Activated T-helper 9 cell treated with anti-CD3 and anti-CD28 coated beads, Interleukin-2, amount 50 U/mL, for 16 hours (primary cell): ENCODE results near the gene MT1B.
"Not testable (repeated sequence)": the region's sequence is repeated elsewhere in the genome, so short reads cannot be mapped to it uniquely, and the experiment has no call there.

ENCODE experiments used
- DNase-seq: peaks from one replicate; pipeline ENCODE4 v3.0.0-alpha.2; 2020; ENCODE audit warnings: low read depth

Gene MT1B

DNA sequence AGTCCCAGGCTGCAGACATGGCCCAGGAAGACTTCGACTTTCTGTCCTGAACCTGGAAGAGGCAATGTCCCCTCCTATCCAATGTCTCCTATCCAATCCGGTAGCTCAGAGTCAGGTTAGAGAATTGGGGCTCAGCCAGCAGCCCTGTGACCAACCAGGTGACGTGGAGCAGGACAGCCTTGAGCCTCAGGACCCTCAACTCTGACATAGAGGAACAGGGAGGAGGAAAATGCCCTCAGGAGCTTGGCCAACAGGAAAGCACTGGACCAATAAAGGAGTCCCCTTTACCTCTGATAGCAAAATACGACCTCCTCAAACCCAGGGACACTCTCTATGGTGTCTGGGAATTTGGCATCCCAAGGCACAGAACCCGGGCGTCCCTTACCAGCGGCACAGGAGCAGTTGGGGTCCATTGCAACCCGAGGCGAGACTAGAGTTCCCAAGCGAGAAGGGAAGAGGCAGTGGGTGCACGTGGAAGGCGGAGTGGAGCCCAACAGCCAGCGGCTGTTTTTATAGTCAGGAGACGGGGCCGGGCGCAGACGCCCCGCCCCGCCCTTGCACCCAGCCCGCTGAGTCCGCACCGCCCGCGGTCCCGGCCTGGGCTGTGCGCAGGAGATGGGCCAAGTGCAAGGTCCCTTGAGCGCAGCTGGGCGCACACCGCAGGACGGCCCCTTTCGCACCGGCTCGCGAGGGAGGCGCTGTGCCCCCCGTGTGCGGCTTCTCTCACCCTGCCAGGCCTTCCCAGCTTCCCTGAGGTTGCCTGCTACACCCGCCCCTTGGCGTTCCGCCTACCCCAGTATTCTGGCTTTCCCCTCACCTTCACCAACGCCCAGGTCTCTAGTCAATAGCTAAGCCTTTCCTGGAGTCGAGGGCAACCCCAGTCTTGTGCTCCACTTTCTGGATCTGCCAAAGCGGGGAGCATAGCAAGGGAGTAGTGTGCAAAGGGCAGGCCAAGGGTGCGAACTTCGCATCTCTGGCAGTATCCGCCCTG lies 16.2 kb downstream of the MT1B start, which contains the start of gene MT1G:
Gene MT1G, minus strand, starts transcription at position 485 of the 991 bp plus-strand sequence. Its CDS starts 72 bp downstream, at position 413.
- DNase-seq, result no peak

DNA sequence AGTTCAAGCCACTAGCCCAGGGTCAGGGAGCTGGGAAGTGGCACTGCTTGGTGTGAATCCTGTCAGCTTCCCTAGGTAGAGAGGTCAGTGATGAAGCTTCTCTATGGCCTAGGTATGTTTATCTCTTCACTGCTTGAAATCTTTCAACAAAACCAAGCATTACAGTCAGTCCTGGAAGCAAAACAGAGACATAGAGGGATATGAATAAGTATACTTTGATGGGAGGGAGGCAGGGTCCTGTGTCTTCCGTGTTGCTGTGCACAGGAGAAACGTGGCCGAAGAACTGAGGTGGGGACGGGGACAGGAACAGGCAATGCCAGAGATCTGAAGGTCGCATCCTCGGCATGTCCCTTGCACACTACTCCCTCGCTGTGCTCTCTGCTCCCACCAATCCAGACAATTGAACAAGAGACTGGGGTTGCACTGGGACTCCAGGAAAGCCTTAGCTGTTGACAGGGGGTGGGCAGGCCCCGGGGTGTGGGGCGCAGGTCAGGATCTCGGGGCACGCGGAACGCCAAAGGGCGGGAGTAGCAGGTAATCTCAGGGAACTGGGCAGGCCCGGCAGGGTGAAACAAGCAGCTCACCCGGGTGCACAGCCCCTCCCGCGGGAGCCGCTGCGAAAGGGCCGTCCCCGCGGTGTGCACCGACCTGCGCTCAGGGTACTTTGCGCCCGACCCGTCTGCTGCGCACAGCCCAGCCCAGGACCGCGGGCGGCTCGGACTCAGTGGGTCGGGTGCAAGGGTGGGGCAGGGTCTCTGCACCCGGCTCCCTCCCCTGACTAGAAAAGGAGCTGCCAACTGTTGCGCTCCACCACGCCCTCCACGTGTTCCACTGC lies 17.5 kb downstream of the MT1B start, which contains the start of gene MT1H:
Gene MT1H, plus strand, starts transcription at position 810 of the 835 bp plus-strand sequence. CDS start 71 bp downstream, outside the sequence.
- no peak for DNase-seq

DNA sequence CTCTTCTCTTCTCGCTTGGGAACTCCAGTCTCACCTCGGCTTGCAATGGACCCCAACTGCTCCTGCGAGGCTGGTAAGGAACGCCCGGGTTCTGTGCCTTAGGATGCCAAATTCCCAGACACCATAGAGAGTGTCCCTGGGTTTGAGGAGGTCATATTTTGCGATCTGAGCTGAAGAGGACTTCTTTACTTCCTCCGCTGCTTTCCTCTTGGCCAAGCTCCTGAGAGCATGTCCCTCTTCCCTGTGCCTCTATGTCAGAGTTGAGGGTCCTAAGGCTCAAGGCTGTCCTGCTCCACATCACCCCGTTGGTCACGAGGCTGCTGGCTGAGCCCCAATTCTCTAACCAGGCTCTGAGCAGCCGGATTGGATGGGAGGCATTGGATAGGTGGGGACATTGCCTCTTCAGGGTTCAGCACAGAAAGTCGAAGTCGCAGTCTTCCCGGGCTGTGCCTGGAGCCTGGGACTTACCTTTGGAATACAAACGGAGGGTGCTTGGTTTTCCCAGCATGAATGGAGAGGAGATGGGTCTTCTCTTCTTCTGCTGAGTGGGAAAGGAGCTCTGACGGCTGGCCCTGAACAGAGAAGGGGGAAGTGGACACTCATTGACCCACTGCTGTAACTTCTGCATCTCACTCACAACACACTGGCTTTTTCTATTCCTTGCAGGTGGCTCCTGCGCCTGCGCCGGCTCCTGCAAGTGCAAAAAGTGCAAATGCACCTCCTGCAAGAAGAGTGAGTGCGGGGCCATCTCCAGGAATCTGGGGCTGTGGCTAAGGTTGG lies 18.3 kb downstream of the MT1B start:
- no peak for DNase-seq

DNA sequence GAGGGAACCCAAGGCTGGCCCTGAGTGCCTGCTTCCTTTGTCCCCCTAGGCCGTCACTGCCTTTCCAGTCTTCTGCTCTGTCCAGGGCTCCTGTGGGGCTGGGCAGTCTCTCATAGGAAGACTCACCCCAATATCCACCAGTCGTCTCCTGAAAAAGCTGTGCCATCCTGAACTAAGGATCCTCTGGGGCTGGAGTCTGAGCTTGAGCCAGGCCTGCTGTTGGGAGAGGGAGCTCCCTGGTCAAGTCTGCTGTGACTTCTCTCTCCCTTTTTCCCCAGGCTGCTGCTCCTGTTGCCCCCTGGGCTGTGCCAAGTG lies 18.9 kb downstream of the MT1B start:
- DNase-seq, result no peak

DNA sequence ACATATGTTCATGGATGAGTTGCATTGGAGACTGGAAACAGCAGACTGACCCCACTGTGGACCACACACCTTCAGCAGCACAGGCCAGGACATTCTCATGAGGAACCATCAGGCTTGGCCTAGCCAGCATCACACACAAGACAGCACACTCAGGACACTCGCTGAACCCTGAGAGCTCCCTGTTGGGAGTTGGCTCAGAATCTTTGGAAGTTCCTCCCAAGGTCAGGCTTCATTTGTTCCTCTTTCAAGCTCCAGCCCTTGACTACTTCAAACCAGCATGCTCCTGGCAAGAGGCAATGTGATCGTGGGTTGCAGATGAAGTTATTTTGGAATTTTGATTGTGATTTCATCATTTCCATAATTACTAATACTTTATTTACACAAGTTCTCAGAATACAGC lies 20.0 kb downstream of the MT1B start:
- DNase-seq, result not testable (repeated sequence)

DNA sequence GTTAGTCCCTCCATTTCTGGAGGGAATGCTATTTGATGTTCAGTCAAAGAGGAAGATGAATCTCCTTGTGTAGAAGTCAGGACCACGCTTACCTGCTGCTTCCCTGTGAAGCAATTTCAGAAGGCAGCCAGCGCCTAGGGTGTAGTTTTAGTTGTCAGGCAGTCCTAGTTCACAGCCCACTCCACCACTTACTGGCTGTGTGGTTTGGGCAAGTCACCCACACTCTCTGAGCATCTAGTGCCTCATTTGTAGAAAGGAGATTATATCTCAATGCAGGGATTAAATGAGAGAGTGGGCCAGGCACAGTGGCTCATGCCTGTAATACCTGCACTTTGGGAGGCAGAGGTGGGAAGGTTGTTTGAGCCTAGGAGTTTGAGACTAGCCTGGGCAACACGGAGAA lies 20.5 kb downstream of the MT1B start:
- not testable (repeated sequence) for DNase-seq

DNA sequence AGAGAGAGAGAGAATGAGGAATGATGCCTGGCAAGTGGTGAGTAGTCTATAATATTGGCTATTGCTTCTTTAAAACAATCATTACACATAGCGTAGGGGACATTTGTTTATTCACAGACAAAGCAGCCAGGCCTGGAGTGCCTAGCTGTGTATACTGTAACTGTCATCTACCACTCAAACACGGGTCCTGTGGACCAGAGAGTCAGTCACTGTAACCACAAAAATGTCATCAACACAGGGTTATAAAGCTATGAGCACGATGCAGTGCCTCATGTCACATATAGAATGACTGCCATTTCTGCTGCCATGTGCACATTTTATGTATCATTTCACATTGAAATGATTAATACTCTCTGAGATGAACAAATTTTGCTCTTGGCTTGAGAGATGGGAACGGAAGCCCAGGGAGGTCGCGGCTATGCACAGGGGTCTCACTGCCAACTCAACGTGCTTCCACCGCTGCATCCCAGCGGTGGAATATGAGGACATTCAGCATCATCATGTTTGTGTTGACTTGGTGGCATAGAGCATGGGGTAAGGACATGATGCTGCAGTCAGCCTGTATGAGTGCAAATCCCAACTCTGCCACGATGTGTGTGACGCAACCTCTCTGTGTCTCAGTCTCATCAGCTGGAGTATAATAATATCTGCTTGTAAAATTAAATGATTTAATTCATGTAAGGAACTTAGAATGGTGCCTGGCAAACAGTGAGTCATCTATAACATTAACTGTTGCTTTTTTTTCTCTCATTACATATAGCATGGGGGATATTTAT lies 21.3 kb downstream of the MT1B start:
- no peak for DNase-seq

DNA sequence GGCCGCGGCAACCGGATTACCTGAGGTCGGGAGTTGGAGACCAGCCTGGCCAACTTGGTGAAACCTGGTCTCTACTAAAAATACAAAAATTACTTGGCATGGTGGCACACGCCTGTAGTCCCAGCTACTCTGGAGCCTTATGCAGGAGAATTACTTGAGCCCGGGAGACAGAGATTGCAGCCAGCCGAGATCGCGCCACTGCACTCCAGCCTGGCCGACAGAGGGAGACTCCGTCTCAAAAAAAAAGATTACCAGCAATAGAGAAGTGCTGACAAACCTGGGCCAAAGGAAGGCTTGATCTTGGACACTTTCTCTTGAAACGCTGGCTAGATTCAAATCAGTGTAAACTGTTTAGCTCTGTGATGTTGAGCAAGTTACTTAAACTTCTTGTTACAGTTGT lies 22.2 kb downstream of the MT1B start:
- no peak for DNase-seq

DNA sequence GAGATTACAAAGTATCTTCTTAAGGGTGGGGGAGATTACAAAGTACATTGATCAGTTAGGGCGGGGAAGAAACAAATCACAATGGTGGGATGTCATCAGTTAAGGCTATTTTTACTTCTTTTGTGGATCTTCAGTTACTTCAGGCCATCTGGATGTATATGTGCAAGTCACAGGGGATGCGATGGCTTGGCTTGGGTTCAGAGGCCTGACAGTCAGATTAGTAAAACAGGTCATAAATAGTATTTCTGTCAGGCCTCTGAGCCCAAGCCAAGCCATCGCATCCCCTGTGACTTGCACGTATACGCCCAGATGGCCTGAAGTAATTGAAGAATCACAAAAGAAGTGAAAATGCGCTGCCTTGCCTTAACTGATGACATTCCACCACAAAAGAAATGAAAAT lies 22.9 kb downstream of the MT1B start:
- DNase-seq, result not testable (repeated sequence)

DNA sequence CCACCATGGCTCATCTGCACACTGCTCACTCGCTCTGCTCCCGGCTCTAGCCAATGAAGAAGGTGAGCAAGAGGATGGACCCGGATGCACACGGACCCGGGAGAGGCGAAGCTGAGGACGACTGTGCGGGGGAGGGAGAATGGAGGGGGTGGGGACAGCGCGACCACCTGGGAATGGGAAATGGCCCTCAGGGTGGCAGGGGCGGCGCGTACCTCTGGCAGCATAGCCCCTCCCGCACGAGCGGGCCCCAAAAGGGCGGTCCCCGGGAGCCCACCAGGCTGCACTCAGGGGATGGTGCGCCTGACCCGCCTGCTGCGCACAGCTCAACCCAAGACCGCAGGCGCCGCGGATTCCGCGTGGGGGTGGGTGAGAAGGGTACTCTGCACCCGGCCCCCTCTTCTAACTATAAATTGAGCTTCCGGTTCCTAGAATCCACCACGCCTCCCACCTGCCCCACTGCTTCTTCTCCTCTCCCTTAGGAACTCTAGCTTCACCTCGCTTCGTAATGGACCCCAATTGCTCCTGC lies 24.1 kb downstream of the MT1B start:
- DNase-seq, result peak; percentile 37

DNA sequence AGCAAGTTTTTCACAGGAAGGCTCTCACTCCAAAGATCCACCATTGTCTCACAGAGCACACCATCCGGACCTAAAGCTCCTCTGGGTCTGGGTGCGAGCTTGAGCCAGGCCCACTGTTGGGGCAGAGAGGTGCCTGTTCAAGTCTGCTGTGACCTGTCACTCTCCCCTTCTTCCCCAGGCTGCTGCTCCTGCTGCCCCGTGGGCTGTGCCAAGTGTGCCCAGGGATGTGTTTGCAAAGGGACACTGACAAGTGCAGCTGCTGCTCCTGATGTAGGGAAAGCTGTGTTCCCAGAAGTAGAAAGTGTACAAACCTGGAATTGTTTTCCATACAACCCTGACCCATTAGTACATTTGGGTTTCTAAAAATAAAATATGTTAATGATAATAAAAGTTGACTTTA lies 25.8 kb downstream of the MT1B start:
- DNase-seq, result no peak

DNA sequence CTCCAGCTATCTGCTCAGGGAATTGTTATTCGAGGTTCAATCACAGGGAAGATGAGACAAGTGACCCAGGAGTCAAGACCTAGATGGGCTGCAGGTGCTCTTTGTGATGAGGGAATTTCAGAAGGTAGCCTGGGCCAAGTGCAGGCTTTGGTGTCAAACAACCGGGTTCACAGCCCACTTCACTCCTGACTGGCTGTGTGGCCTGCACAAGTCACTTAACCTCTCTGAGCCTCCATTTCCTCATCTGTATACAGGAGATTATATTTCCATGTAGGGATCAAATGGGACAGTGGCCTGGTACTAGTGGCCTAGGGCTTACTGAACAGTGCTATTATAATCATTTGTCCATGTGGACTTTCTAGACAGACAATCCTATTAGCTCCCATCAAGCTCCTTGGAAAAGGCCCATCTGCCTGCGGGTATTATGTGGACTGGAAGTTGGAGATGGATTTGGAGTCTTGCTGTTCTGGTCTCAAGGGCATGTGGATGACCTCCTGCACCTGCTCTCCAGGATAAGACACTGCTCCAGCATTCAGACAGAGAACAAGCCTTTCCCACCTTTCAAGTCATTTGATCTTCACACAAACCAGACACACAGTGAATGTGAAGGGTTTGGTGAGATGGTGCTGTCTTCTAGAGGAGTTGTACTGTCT lies 27.5 kb downstream of the MT1B start:
- no peak for DNase-seq

DNA sequence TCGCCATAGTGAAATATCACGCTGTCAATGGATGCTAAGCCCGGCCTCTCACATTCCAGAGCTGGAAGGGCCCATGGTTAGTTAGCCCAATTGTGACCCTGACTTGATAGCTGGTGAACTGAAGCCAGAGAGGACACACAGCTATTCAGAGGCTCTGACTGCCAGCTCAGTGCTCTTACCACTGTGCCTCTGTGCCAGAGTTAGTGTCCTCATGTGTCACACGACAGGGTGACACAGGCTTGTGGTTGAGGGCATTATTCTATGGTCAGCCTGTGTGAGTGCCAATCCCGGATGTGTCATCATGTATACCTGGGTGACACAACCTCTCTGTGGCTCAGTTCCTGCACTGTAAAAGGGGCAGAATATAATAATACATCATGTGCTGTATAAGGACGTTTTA lies 28.1 kb downstream of the MT1B start:
- DNase-seq, result no peak

DNA sequence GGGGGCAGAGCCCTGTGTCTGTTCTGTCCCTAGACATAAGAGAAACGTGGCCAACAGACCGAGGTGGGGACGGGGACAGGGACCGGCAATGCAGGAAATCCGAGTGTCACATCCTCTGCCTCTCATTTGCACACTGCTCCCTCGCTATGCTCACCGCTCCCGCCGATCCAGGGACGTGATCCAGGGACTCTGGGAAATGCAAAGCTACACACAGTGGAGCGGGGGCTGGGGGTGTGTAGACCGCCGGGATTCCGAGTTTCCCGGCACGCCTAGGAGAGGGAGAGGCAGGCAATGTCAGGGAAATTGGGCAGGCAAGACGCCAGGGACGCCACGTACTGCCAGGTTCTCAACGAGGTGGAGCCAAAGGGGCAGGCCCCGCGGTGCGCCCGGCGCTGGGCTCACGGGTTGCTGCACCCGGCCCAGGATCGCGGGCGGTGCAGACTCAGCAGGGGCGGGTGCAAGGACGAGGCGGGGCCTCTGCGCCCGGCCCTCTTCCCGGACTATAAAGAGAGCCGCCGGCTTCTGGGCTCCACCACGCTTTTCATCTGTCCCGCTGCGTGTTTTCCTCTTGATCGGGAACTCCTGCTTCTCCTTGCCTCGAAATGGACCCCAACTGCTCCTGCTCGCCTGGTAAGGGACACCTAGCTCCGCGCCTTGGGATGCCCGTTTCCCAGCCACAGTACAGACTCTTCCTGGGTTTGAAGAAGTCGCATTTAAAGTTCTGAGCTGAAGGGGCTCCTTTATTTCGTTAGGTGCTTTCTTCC lies 30.4 kb downstream of the MT1B start, which contains the start of gene MT1X:
Gene MT1X, plus strand, starts transcription at position 532 of the 764 bp plus-strand sequence. Its CDS starts 71 bp downstream, at position 603.
- peak; percentile 79 for DNase-seq

DNA sequence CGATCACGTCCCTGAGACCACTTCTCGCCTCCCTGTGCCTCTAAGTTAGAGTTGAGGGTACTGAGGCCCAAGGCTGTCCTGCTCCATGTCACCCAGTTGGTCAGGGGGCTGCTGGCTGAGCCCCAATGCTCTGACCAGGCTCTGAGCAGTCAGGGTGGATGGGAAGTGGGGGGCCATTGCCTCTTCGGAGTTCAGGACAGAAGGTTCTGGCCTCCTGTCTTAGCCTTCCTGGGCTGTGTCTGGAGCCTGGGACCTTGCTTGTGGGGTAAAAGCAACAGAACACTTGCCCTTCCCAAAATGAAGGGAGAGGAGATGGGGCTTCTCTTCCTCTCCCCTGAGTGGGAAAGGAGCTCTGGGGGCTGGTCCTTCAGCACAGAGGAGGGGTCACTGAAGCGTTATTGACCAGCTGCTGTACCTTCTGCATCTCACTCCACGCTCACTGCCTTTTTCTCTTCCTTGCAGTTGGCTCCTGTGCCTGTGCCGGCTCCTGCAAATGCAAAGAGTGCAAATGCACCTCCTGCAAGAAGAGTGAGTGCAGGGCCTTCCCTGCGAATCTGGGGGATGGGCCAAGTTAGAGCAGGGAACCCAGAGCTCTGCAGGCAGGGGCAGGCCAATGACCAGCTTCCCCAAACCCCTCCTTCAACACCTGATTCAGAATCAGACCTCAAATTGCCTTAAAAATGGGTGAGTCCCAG lies 31.2 kb downstream of the MT1B start:
- DNase-seq, result no peak

DNA sequence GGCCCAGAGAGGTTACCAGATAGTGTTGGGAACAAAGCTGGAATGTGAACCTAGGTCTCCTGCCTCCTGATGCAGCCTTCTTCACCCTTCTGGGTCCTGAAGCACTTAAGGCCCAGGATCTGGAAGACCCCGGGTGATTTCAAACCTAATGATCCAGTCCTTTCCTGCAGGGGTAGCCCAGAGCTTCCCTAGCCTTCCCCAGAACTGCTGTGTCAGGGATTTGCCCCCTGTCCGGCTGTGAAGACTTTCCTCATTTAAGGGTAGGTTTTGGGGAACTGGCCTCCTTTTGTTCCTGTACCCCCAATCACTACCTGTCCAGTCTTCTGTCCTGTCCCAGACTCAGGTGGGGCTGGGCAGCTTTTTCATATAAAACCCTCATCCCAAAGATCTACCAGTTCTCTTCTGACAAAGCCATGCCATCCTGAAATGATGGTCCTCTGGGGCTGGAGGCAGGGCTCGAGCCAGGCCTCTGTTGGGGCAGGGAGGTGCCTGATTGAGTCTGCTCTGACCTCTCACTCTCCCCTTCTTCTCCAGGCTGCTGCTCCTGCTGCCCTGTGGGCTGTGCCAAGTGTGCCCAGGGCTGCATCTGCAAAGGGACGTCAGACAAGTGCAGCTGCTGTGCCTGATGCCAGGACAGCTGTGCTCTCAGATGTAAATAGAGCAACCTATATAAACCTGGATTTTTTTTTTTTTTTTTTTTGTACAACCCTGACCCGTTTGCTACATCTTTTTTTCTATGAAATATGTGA lies 31.9 kb downstream of the MT1B start:
- no peak for DNase-seq

DNA sequence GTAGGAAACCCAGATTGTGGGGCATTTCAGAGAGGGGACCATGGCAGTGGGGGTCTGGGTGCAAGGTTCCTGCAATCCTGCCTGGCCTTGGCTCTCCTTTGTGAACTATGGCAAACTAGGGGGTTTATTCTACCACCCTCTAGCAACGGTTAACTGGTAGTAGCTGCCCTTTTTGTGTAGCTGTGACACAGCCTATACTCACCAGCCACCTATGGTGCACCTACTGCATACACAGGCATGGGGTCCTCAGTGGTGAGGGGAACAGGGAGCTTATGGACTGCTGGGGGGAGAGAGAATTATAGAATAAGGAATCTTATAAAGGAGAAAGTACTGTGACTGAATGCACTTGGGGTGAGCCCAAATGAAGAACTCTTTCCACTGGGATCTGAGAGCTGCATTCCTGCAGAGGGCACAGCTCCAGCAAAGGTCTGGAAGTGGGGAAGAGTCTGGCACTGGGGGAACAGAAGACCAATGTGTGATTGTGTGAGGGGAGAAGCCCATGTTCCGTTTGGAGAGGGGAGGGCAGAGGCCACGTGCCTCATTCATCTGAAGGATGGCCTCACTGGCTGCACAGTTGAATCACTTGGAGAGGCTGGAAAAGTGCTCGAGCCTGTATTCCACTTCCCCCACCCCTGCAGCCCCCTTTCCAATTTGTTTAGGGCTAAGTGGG lies 32.7 kb downstream of the MT1B start:
- no peak for DNase-seq
